ENCODE results near the gene STAG1.

The STAG1 gene

GRCh38 chr3:136311968-136312367, 440.2 kb downstream of the STAG1 start:
- FAIRE-seq, result no peak
- no peak for DNase-seq (ENCODE audit: insufficient read length, low spot score)
- TF ChIP-seq CTCF (IDR thresholded peaks at IDR 0.05; ENCODE audit: insufficient read depth, missing control alignments), result no peak

- DNase-seq (ENCODE audit: insufficient read length, low spot score) (no peak), FAIRE-seq (no peak)
- TF ChIP-seq CTCF (IDR thresholded peaks at IDR 0.05; ENCODE audit: insufficient read depth, missing control alignments), result no peak
Observed at GRCh38 chr3:136311261-136311660, 440.9 kb downstream of the STAG1 start.

GRCh38 chr3:136305879-136306278, 446.3 kb downstream of the STAG1 start:
- DNase-seq (ENCODE audit: insufficient read length, low spot score) (no peak), FAIRE-seq (peak; percentile 96)

GRCh38 chr3:136300444-136300843, 451.7 kb downstream of the STAG1 start:
- FAIRE-seq, result no peak
- TF ChIP-seq CTCF (IDR thresholded peaks at IDR 0.05; ENCODE audit: insufficient read depth, missing control alignments), result no peak

More at GRCh38 chr3:136305879-136306278, 446.3 kb downstream of the STAG1 start:
- TF ChIP-seq CTCF (IDR thresholded peaks at IDR 0.05; ENCODE audit: insufficient read depth, missing control alignments), result no peak

GRCh38 chr3:136297826-136298225, 454.4 kb downstream of the STAG1 start:
- DNase-seq (ENCODE audit: insufficient read length, low spot score) (no peak), FAIRE-seq (no peak)
- no peak for TF ChIP-seq CTCF (IDR thresholded peaks at IDR 0.05; ENCODE audit: insufficient read depth, missing control alignments)

More at GRCh38 chr3:136300444-136300843, 451.7 kb downstream of the STAG1 start:
- no peak for DNase-seq (ENCODE audit: insufficient read length, low spot score)

- FAIRE-seq (no peak), DNase-seq (ENCODE audit: insufficient read length, low spot score) (no peak)
- TF ChIP-seq CTCF (IDR thresholded peaks at IDR 0.05; ENCODE audit: insufficient read depth, missing control alignments), result no peak
Observed at GRCh38 chr3:136296960-136297359, 455.2 kb downstream of the STAG1 start.

- no peak for TF ChIP-seq CTCF (IDR thresholded peaks at IDR 0.05; ENCODE audit: insufficient read depth, missing control alignments)
- DNase-seq (ENCODE audit: insufficient read length, low spot score) (no peak), FAIRE-seq (no peak)
Observed at GRCh38 chr3:136294176-136294575, 458.0 kb downstream of the STAG1 start.

Data from D721Med (cell line).